IMR-90 (cell line): ENCODE results near the gene TRIM32. TPM values are rescaled to one million over a fixed set of nuclear protein-coding genes. Genes with fewer than 3 reads are reported as not detected.

Experiments
- ATAC-seq: fragments of 200-7000 bp; cut with Tn5 transposase; 2 replicates; pipeline ENCODE4 v1.9.1; 2020; ENCODE audit warnings: low read depth, mild to moderate bottlenecking, moderate library complexity
- BruUV-seq: library from RNA; stranded (reverse); fragments of 400-500 nt; replicated peaks from 2 replicates; lab custom pipeline; 2021; lab: Mats Ljungman, UMichigan
- CTCF ChIA-PET: fragments of 300-600 bp; formaldehyde crosslinking; extraction: SDS; loops from one replicate; lab custom pipeline; 2021; ENCODE audit warnings: antibody characterized with exemption; lab: Yijun Ruan, JAX
- POLR2A ChIA-PET: fragments of 300-600 bp; sonication (Branson Sonifier 250); formaldehyde crosslinking; loops from one replicate; lab custom pipeline; 2022; ENCODE audit warnings: antibody characterized with exemption; ENCODE audit not compliant: unreplicated experiment; lab: Charles Lee
- DNase-seq: peaks from one replicate; pipeline ENCODE4 v3.0.0; 2013
- H2AFZ ChIP-seq: replicated peaks from 2 replicates; pipeline ENCODE3; 2013; ENCODE audit warnings: low read length, mild to moderate bottlenecking; ENCODE audit not compliant: poor library complexity
- H2AK5ac ChIP-seq: 2 replicates; pipeline ENCODE4 v1.6.1; 2013; ENCODE audit warnings: low read depth, low read length, inconsistent platforms
- H2AK9ac ChIP-seq: replicated peaks from 2 replicates; pipeline ENCODE3; 2013; ENCODE audit warnings: mild to moderate bottlenecking, low read depth, low read length, moderate library complexity; ENCODE audit not compliant: poor library complexity
- H2BK120ac ChIP-seq: 2 replicates; pipeline ENCODE4 v1.6.1; 2013; ENCODE audit warnings: low read depth, low read length, inconsistent platforms
- H2BK15ac ChIP-seq: 3 replicates; pipeline ENCODE4 v1.6.1; 2013; ENCODE audit warnings: low read depth, low read length, inconsistent platforms
- H2BK20ac ChIP-seq: 2 replicates; pipeline ENCODE4 v1.6.1; 2013; ENCODE audit warnings: low read depth, mild to moderate bottlenecking, inconsistent platforms, low read length, moderate library complexity
- H2BK5ac ChIP-seq: 2 replicates; pipeline ENCODE4 v1.6.1; 2013; ENCODE audit warnings: mild to moderate bottlenecking, low read depth, low read length, inconsistent platforms; ENCODE audit not compliant: poor library complexity, severe bottlenecking
- H3K14ac ChIP-seq: replicated peaks from 2 replicates; pipeline ENCODE4 v1.6.1; 2013; ENCODE audit warnings: low read depth, low read length, inconsistent platforms
- H3K18ac ChIP-seq: 2 replicates; pipeline ENCODE4 v1.6.1; 2013; ENCODE audit warnings: low read depth, low read length, control low read depth
- H3K23ac ChIP-seq: 2 replicates; pipeline ENCODE4 v1.6.1; 2013; ENCODE audit warnings: low read depth, low read length, inconsistent platforms
- H3K27ac ChIP-seq: 2 replicates; pipeline ENCODE4 v1.5.1; 2013; ENCODE audit warnings: mild to moderate bottlenecking, control low read depth, low read length; ENCODE audit not compliant: insufficient read depth
- H3K27me3 ChIP-seq: 2 replicates; pipeline ENCODE4 v1.6.1; 2013; ENCODE audit warnings: low read length; ENCODE audit not compliant: control insufficient read depth, insufficient read depth
- H3K36me3 ChIP-seq: 2 replicates; pipeline ENCODE4 v1.6.1; 2013; ENCODE audit warnings: low read length, mixed read lengths; ENCODE audit not compliant: control insufficient read depth, insufficient read depth
- H3K4ac ChIP-seq: 2 replicates; pipeline ENCODE4 v1.6.1; 2013; ENCODE audit warnings: low read depth, low read length, inconsistent platforms
- H3K4me1 ChIP-seq: 2 replicates; pipeline ENCODE4 v1.6.1; 2013; ENCODE audit warnings: low read length, mixed read lengths; ENCODE audit not compliant: control insufficient read depth, insufficient read depth
- H3K4me2 ChIP-seq: 2 replicates; pipeline ENCODE4 v1.6.1; 2013; ENCODE audit warnings: low read depth, mild to moderate bottlenecking, control low read depth, low read length, moderate library complexity
- H3K4me3 ChIP-seq: 2 replicates; pipeline ENCODE4 v1.5.1; 2013; ENCODE audit warnings: low read depth, mild to moderate bottlenecking, control low read depth, low read length, moderate library complexity; ENCODE audit not compliant: insufficient read depth
- H3K56ac ChIP-seq: 2 replicates; pipeline ENCODE4 v1.6.1; 2013; ENCODE audit warnings: low read length, inconsistent platforms; ENCODE audit not compliant: insufficient read depth; ENCODE audit errors: extremely low read depth
- H3K79me1 ChIP-seq, 2 experiments: 2 replicates each; pipeline ENCODE4 v1.6.1; 2013; ENCODE audit warnings: low read length in 2 of 2, inconsistent platforms in 1 of 2, low read depth in 1 of 2
- H3K9ac ChIP-seq: 2 replicates; pipeline ENCODE4 v1.6.1; 2013; ENCODE audit warnings: low read depth, low read length, control low read depth
- H3K9me1 ChIP-seq: 2 replicates; pipeline ENCODE4 v1.6.1; 2013; ENCODE audit warnings: low read length, inconsistent platforms; ENCODE audit not compliant: insufficient read depth
- H3K9me3 ChIP-seq: 2 replicates; pipeline ENCODE4 v1.6.1; 2013; ENCODE audit warnings: low read length; ENCODE audit not compliant: control insufficient read depth, insufficient read depth
- H4K20me1 ChIP-seq: 2 replicates; pipeline ENCODE4 v1.6.1; 2013; ENCODE audit warnings: low read length, inconsistent platforms; ENCODE audit not compliant: insufficient read depth
- H4K5ac ChIP-seq: 2 replicates; pipeline ENCODE4 v1.6.1; 2013; ENCODE audit warnings: mild to moderate bottlenecking, low read depth, low read length, control low read depth
- H4K8ac ChIP-seq, 2 experiments: 2 replicates each; pipeline ENCODE4 v1.6.1; 2013; ENCODE audit warnings: low read depth in 2 of 2, low read length in 2 of 2, control low read depth in 1 of 2, inconsistent platforms in 1 of 2
- H4K91ac ChIP-seq: 2 replicates; pipeline ENCODE4 v1.6.1; 2013; ENCODE audit warnings: low read depth, low read length, inconsistent platforms; ENCODE audit not compliant: insufficient read depth
- BHLHE40 ChIP-seq: fragments of 150-350 bp; IDR thresholded peaks from 2 replicates; pipeline ENCODE4 v1.6.1; 2016; ENCODE audit warnings: mild to moderate bottlenecking, low read depth, low read length
- CEBPB ChIP-seq: IDR thresholded peaks from 2 replicates; pipeline ENCODE4 v1.6.1; 2012; ENCODE audit warnings: low read depth, low read length, improper control_type of control experiment
- CHD1 ChIP-seq: IDR thresholded peaks from 2 replicates; pipeline ENCODE4 v1.6.1; 2012; ENCODE audit warnings: low read depth, low read length, improper control_type of control experiment
- FOS ChIP-seq: fragments of 150-350 bp; IDR thresholded peaks from 2 replicates; pipeline ENCODE4 v1.6.1; 2016; ENCODE audit warnings: low read depth, low read length
- MAFK ChIP-seq: IDR thresholded peaks from 2 replicates; pipeline ENCODE4 v1.6.1; 2012; ENCODE audit warnings: low read depth, low read length, improper control_type of control experiment
- MAZ ChIP-seq: IDR thresholded peaks from 2 replicates; pipeline ENCODE4 v1.6.1; 2012; ENCODE audit warnings: low read depth, mild to moderate bottlenecking, low read length, improper control_type of control experiment, moderate library complexity, borderline replicate concordance
- MXI1 ChIP-seq: IDR thresholded peaks from 2 replicates; pipeline ENCODE4 v1.6.1; 2012; ENCODE audit warnings: low read depth, mild to moderate bottlenecking, low read length, moderate library complexity, borderline replicate concordance
- NFE2L2 ChIP-seq: fragments of 150-350 bp; IDR thresholded peaks from 2 replicates; pipeline ENCODE4 v1.6.1; 2016; ENCODE audit warnings: low read depth, mild to moderate bottlenecking, low read length
- POLR2A ChIP-seq: IDR thresholded peaks from 2 replicates; pipeline ENCODE4 v1.6.1; 2012; ENCODE audit warnings: mild to moderate bottlenecking, low read depth, low read length
- RAD21 ChIP-seq: IDR thresholded peaks from 2 replicates; pipeline ENCODE4 v1.6.1; 2012; ENCODE audit warnings: low read length, improper control_type of control experiment
- RCOR1 ChIP-seq: IDR thresholded peaks from 2 replicates; pipeline ENCODE4 v1.6.1; 2012; ENCODE audit warnings: mild to moderate bottlenecking, low read length, improper control_type of control experiment; ENCODE audit not compliant: insufficient replicate concordance
- RFX5 ChIP-seq: IDR thresholded peaks from 2 replicates; pipeline ENCODE4 v1.8.0; 2012; ENCODE audit warnings: low read depth, mild to moderate bottlenecking, low read length, moderate library complexity
- SMC3 ChIP-seq: fragments of 150-350 bp; IDR thresholded peaks from 2 replicates; pipeline ENCODE4 v1.6.1; 2016; ENCODE audit warnings: low read depth, mild to moderate bottlenecking, antibody characterized with exemption, low read length, moderate library complexity
- WGBS, 2 experiments: methylation state at CpG; one replicate each; pipeline versions ENCODE4 v1.1.5 to v1.1.7; 2013; ENCODE audit warnings: missing lambda C conversion rate in 2 of 2; ENCODE audit not compliant: insufficient read length in 1 of 2; ENCODE audit errors: extremely low coverage in 2 of 2; 5-methylcytosine and 5-hydroxymethylcytosine counted together
- dilution Hi-C: fragments of 300-500 bp; cut with HindIII; formaldehyde crosslinking; loops from one replicate; pipeline ENCODE4 v1.14.3; 2018; ENCODE audit warnings: low sequenced_read_pairs; ENCODE audit not compliant: unreplicated experiment
- in situ Hi-C: fragments of 300-500 bp; cut with MboI; formaldehyde crosslinking; loops from 3 replicates; pipeline ENCODE4 v1.14.3; 2019; ENCODE audit warnings: low sequenced_read_pairs, inconsistent platforms, mixed read lengths
- intact Hi-C: fragments of 100-400 bp; cut with micrococcal nuclease; formaldehyde crosslinking; loops from 2 replicates; pipeline ENCODE4 v1.10.0; 2022
- polyA plus RNA-seq, 3 experiments: library from polyadenylated mRNA; depleted of rRNA; stranded (reverse); fragments of >200 nt; gene quantifications; 2 replicates each; pipeline ENCODE4 v1.2.3, GENCODE V29; 2012; ENCODE audit warnings: low replicate concordance in 1 of 3
- total RNA-seq: library from RNA; depleted of rRNA; stranded (reverse); fragments of >200 nt; gene quantifications from 2 replicates; pipeline ENCODE4 v1.2.3, GENCODE V29; 2012
- TF ChIP-seq, protein P1 (sequence below): fragments of 150-350 bp; IDR thresholded peaks from 2 replicates; pipeline ENCODE4 v1.6.1; 2017; ENCODE audit warnings: mild to moderate bottlenecking, antibody characterized with exemption, low read length, low read depth
- TF ChIP-seq, protein P2 (sequence below): conservative IDR thresholded peaks from 2 replicates; pipeline ENCODE4 v1.5.1; 2012; ENCODE audit warnings: mild to moderate bottlenecking, low read depth, low read length, improper control_type of control experiment
- TF ChIP-seq, protein P3 (sequence below): fragments of 150-350 bp; IDR thresholded peaks from 2 replicates; pipeline ENCODE4 v1.6.1; 2016; ENCODE audit warnings: low read depth, mild to moderate bottlenecking, low read length, moderate library complexity, borderline replicate concordance

Gene TRIM32
- total and polyA plus RNA-seq, 2 of the 4 experiments (the other 2 are of a cell fraction): 12.8 to 31.0 TPM

DNA sequence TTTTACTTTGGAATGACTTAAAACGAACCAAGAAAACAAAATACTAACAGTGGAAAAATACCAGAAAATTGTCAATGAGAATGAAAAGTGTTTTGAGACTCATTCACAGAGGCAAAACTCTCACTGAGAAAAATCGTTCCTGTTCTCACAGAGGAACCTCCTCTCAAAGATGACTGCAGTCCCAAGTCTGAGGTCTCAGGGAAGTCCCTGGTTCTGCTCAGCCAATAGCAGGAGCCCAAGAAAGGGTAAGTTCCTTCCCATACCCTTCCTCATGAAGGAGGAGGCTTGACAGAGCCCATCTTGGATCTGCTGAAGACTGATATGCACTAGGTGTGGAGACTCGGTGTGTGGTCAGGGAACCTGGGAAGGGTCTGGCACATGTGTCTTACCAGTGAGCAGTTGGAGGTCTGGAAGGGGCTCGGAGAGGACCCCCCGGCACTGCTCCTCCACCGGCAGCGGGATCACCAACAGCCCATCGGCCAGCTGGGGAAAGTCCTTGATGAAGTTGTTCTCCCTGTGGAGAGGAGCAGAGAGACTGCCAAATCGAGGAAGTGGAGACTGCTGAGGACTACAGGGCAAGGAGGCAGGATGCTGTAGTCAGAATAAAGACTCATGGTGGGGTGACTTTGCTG lies 46.0 kb downstream of the TRIM32 start:
- Histone ChIP-seq H3K4me2 (no peak overlapping the region), H2BK5ac (no peak overlapping the region), H3K9me3 (no peaks in the 10 kb centered on the region), H3K36me3 (no peaks in the 10 kb centered on the region), H3K9me1 (no peaks in the 10 kb centered on the region), H3K9ac (no peak overlapping the region), H4K91ac (no peak overlapping the region), H3K4ac (no peak overlapping the region), H3K56ac (no peak overlapping the region), H4K5ac (no peak overlapping the region), H3K27ac (no peak overlapping the region), H3K18ac (no peak overlapping the region), H3K27me3 (peaks cover 10% of the 10 kb centered on the region), H3K4me3 (no peak overlapping the region), H4K8ac (no peak overlapping the region), H2AK9ac (no peak overlapping the region), H4K20me1 (no peaks in the 10 kb centered on the region), H3K79me1 (no peaks in the 10 kb centered on the region), H2BK15ac (no peak overlapping the region), H2AK5ac (no peak overlapping the region), H3K4me1 (no peaks in the 10 kb centered on the region), H3K14ac (no peak overlapping the region), H2BK120ac (no peak overlapping the region), H2BK20ac (no peak overlapping the region), H2AFZ (no peak overlapping the region), H3K23ac (no peak overlapping the region)
- BruUV-seq: no TSS peak
- ATAC-seq: no peak
- no peak for TF ChIP-seq BHLHE40
- TF ChIP-seq RFX5: no peak
- no peak for TF ChIP-seq CHD1
- no peak for TF ChIP-seq RCOR1
- TF ChIP-seq SMC3: no peak
- TF ChIP-seq MXI1: no peak
- no peak for TF ChIP-seq NFE2L2
- TF ChIP-seq FOS: no peak
- no peak for TF ChIP-seq MAZ
- TF ChIP-seq POLR2A: no peak
- TF ChIP-seq, protein P1, sequence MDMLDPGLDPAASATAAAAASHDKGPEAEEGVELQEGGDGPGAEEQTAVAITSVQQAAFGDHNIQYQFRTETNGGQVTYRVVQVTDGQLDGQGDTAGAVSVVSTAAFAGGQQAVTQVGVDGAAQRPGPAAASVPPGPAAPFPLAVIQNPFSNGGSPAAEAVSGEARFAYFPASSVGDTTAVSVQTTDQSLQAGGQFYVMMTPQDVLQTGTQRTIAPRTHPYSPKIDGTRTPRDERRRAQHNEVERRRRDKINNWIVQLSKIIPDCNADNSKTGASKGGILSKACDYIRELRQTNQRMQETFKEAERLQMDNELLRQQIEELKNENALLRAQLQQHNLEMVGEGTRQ: no peak
- TF ChIP-seq, protein P2, sequence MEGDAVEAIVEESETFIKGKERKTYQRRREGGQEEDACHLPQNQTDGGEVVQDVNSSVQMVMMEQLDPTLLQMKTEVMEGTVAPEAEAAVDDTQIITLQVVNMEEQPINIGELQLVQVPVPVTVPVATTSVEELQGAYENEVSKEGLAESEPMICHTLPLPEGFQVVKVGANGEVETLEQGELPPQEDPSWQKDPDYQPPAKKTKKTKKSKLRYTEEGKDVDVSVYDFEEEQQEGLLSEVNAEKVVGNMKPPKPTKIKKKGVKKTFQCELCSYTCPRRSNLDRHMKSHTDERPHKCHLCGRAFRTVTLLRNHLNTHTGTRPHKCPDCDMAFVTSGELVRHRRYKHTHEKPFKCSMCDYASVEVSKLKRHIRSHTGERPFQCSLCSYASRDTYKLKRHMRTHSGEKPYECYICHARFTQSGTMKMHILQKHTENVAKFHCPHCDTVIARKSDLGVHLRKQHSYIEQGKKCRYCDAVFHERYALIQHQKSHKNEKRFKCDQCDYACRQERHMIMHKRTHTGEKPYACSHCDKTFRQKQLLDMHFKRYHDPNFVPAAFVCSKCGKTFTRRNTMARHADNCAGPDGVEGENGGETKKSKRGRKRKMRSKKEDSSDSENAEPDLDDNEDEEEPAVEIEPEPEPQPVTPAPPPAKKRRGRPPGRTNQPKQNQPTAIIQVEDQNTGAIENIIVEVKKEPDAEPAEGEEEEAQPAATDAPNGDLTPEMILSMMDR: no peak
- no peak for TF ChIP-seq MAFK
- TF ChIP-seq CEBPB: no peak
- TF ChIP-seq RAD21: no peak
- TF ChIP-seq, protein P3, sequence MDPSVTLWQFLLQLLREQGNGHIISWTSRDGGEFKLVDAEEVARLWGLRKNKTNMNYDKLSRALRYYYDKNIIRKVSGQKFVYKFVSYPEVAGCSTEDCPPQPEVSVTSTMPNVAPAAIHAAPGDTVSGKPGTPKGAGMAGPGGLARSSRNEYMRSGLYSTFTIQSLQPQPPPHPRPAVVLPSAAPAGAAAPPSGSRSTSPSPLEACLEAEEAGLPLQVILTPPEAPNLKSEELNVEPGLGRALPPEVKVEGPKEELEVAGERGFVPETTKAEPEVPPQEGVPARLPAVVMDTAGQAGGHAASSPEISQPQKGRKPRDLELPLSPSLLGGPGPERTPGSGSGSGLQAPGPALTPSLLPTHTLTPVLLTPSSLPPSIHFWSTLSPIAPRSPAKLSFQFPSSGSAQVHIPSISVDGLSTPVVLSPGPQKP: no peak
- 78% methylated on average over 6 of the region's 9 CpGs; no CpG with 5 or more reads in 1 of the 2 experiments for WGBS, 2 experiments
- dilution Hi-C loops (no loop called here), intact Hi-C loops (loop anchor here (10.0 kb wide), 1 partner anchor 912 kb away; no protein-coding TSS in a partner anchor), in situ Hi-C loops (no loop called here)
- CTCF ChIA-PET: no interaction called here
- POLR2A ChIA-PET: no interaction called here
- DNase-seq: no peak
